Liver (tissue), 9 donors: Measurements from ENCODE around the gene KRTAP3-3. TPM values are rescaled to one million over a fixed set of nuclear protein-coding genes. Genes with fewer than 3 reads are reported as not detected.

Source experiments
- DNase-seq: peaks from one replicate; pipeline ENCODE4 v3.0.0-alpha.2; 2017; ENCODE audit warnings: low spot score
- H3K27ac ChIP-seq, 2 donors: one replicate each; pipeline ENCODE4 v1.7.0; 2013; ENCODE audit warnings: inconsistent platforms in 2 of 2, low read length in 2 of 2, control low read depth in 1 of 2, low read depth in 1 of 2, mild to moderate bottlenecking in 1 of 2
- H3K27me3 ChIP-seq, 4 donors: one replicate each; pipeline versions ENCODE4 v1.6.1 to v1.7.0; 2013; ENCODE audit warnings: low read length in 3 of 4, inconsistent platforms in 1 of 4, mild to moderate bottlenecking in 1 of 4, moderate library complexity in 1 of 4; ENCODE audit not compliant: control insufficient read depth in 4 of 4, insufficient read depth in 4 of 4
- H3K36me3 ChIP-seq, 4 donors: one replicate each; pipeline versions ENCODE4 v1.6.1 to v1.7.0; 2013; ENCODE audit warnings: low read length in 3 of 4, mild to moderate bottlenecking in 3 of 4, low read depth in 1 of 4, moderate library complexity in 1 of 4; ENCODE audit not compliant: control insufficient read depth in 4 of 4, insufficient read depth in 3 of 4
- H3K4me1 ChIP-seq, 4 donors: one replicate each; pipeline versions ENCODE4 v1.6.1 to v1.7.0; 2013; ENCODE audit warnings: low read length in 3 of 4, mild to moderate bottlenecking in 3 of 4, moderate library complexity in 1 of 4; ENCODE audit not compliant: control insufficient read depth in 4 of 4, insufficient read depth in 4 of 4
- H3K4me3 ChIP-seq, 3 donors: one replicate each; pipeline versions ENCODE4 v1.6.1 to v1.7.0; 2013; ENCODE audit warnings: low read length in 3 of 3, control low read depth in 1 of 3, low read depth in 1 of 3, mild to moderate bottlenecking in 1 of 3
- H3K9ac ChIP-seq, 2 donors: one replicate each; pipeline ENCODE4 v1.7.0; 2013; ENCODE audit warnings: low read length in 2 of 2, mild to moderate bottlenecking in 2 of 2, moderate library complexity in 2 of 2, control low read depth in 1 of 2, low read depth in 1 of 2
- H3K9me3 ChIP-seq, 4 donors: one replicate each; pipeline versions ENCODE4 v1.6.1 to v1.7.0; 2013; ENCODE audit warnings: low read length in 3 of 4; ENCODE audit not compliant: control insufficient read depth in 4 of 4
- EGR1 ChIP-seq, 2 donors: IDR thresholded peaks; 2 replicates each; pipeline ENCODE4 v1.6.1; 2016 to 2018; ENCODE audit warnings: antibody characterized with exemption in 2 of 2, low read depth in 2 of 2
- FOXA1 ChIP-seq: IDR thresholded peaks from 2 replicates; pipeline ENCODE4 v1.6.1; 2016; ENCODE audit warnings: antibody characterized with exemption
- FOXA2 ChIP-seq: IDR thresholded peaks from 2 replicates; pipeline ENCODE4 v1.6.1; 2016; ENCODE audit warnings: antibody characterized with exemption
- GABPA ChIP-seq, 2 donors: IDR thresholded peaks in 1 of 2; conservative IDR thresholded peaks in 1 of 2; 2 replicates each; pipeline ENCODE4 v1.6.1; 2016; ENCODE audit warnings: antibody characterized with exemption in 2 of 2, mild to moderate bottlenecking in 1 of 2, moderate library complexity in 1 of 2
- HNF4A ChIP-seq, 2 donors: conservative IDR thresholded peaks; 2 replicates each; pipeline ENCODE4 v1.6.1; 2016; ENCODE audit warnings: antibody characterized with exemption in 2 of 2, mild to moderate bottlenecking in 2 of 2
- HNF4G ChIP-seq: IDR thresholded peaks from 2 replicates; pipeline ENCODE4 v1.6.1; 2016; ENCODE audit warnings: antibody characterized with exemption
- NR2F2 ChIP-seq: IDR thresholded peaks from 2 replicates; pipeline ENCODE4 v1.6.1; 2016; ENCODE audit warnings: antibody characterized with exemption
- RAD21 ChIP-seq, 2 donors: IDR thresholded peaks; 2 replicates each; pipeline ENCODE4 v1.6.1; 2016; ENCODE audit warnings: antibody characterized with exemption in 2 of 2, mild to moderate bottlenecking in 2 of 2
- RXRA ChIP-seq, 2 donors: IDR thresholded peaks; 2 replicates each; pipeline ENCODE4 v1.6.1; 2017 to 2018; ENCODE audit warnings: antibody characterized with exemption in 2 of 2, mild to moderate bottlenecking in 1 of 2
- SP1 ChIP-seq: IDR thresholded peaks from 2 replicates; pipeline ENCODE4 v1.6.1; 2018; ENCODE audit warnings: antibody characterized with exemption, mild to moderate bottlenecking
- TAF1 ChIP-seq: conservative IDR thresholded peaks from 2 replicates; pipeline ENCODE4 v1.6.1; 2016; ENCODE audit warnings: antibody characterized with exemption, mild to moderate bottlenecking
- YY1 ChIP-seq: IDR thresholded peaks from 2 replicates; pipeline ENCODE4 v1.6.1; 2016; ENCODE audit warnings: antibody characterized with exemption, mild to moderate bottlenecking
- WGBS: extraction: QIAGEN DNeasy Blood & Tissue Kit; methylation state at CpG from one replicate; pipeline ENCODE4 v1.1.7; 2013; 5-methylcytosine and 5-hydroxymethylcytosine counted together
- polyA plus RNA-seq, 2 donors: library from polyadenylated mRNA; stranded (reverse) in 1 of 2; unstranded in 1 of 2; fragments of 200-250 nt in 1 of 2; fragments of >200 nt in 1 of 2; fragmentation: Nextera tagmentation in 1 of 2; extraction: Ambion mirVana in 1 of 2; gene quantifications; one replicate each; pipeline versions ENCODE4 v1.2.1 to v1.2.3, GENCODE V29; 2013 to 2015
- total RNA-seq, 2 donors: library from RNA; depleted of rRNA; stranded (reverse); fragments of >200 nt; gene quantifications; one replicate each; pipeline ENCODE4 v1.2.3, GENCODE V29; 2014
- TF ChIP-seq, protein P1 (sequence below): IDR thresholded peaks from 2 replicates; pipeline ENCODE4 v1.6.1; 2016; ENCODE audit warnings: antibody characterized with exemption
- TF ChIP-seq, protein P2 (sequence below): fragments of 150-350 bp; IDR thresholded peaks from 2 replicates; pipeline ENCODE4 v1.5.1; 2017; ENCODE audit warnings: improper control_type of control experiment, low read depth, low read length; ENCODE audit not compliant: missing input control
- TF ChIP-seq, protein P3 (sequence below): IDR thresholded peaks from 2 replicates; pipeline ENCODE4 v1.6.1; 2016; ENCODE audit warnings: antibody characterized with exemption
- donor health status: healthy.
- donor health status: healthy.
- donor health status: healthy.
- donor health status: healthy.
- donor health status: healthy.

The KRTAP3-3 gene
- total and polyA plus RNA-seq, 4 donors = not detected

DNA sequence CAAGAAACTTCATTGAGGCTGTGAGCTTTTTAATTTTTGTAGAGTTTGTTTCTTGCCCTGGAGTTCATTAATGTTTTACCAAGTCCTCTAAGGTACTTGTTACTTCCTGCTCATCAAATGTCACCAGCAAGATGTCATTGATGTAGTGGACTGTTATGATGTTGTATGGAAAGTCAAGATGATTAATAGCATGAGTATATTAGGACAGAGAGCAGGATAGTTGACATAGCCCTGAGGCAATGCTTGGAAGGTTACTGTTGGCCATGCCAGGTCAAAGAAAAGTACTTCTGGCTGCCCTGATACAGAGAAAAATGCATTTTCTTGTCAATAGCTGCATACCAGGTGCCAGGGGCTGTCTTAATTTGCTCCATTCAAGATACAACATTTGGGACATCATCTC lies 26.4 kb upstream of the KRTAP3-3 start (continued):
- TF ChIP-seq, protein P1, sequence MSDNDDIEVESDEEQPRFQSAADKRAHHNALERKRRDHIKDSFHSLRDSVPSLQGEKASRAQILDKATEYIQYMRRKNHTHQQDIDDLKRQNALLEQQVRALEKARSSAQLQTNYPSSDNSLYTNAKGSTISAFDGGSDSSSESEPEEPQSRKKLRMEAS = no peak
- TF ChIP-seq EGR1 (IDR thresholded peaks at IDR 0.05; ENCODE audit: low read depth in 2 of 2) (no peak), YY1 (no peak), SP1 (no peak), HNF4A (conservative IDR thresholded peaks at IDR 0.05) (no peak)
- TF ChIP-seq, protein P2, sequence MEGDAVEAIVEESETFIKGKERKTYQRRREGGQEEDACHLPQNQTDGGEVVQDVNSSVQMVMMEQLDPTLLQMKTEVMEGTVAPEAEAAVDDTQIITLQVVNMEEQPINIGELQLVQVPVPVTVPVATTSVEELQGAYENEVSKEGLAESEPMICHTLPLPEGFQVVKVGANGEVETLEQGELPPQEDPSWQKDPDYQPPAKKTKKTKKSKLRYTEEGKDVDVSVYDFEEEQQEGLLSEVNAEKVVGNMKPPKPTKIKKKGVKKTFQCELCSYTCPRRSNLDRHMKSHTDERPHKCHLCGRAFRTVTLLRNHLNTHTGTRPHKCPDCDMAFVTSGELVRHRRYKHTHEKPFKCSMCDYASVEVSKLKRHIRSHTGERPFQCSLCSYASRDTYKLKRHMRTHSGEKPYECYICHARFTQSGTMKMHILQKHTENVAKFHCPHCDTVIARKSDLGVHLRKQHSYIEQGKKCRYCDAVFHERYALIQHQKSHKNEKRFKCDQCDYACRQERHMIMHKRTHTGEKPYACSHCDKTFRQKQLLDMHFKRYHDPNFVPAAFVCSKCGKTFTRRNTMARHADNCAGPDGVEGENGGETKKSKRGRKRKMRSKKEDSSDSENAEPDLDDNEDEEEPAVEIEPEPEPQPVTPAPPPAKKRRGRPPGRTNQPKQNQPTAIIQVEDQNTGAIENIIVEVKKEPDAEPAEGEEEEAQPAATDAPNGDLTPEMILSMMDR = no peak

DNA sequence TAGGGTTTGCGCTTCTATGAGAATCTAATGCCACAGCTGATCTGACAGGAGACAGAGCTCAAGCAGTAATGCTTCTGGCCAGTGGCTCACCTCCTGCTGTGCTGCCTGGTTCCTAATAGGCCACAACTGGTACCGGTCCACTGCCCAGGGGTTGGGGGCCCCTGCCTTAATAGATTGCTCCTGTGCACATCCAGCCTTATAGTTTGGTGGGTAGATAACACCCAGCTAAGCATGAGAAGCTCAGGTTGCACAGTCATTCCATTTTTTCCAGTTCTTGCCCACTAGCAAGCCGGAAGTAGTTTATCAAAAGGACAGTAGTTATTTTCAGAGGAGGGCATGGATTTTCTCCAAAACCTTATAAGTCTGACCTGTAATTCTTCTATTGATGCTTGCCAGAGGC lies 25.5 kb upstream of the KRTAP3-3 start:
- 95% methylated on average over 3 of the region's 3 CpGs for WGBS
- peaks cover 0 to 11% (median 2%) of the 10 kb centered on the region in 4 donors for H3K9me3 ChIP-seq
- no peak overlapping the region for H3K4me3 ChIP-seq
- DNase-seq = no peak
- no peak overlapping the region for H3K9ac ChIP-seq
- H3K4me1 ChIP-seq = no peaks in the 10 kb centered on the region
- no peak overlapping the region for H3K27ac ChIP-seq
- peaks cover 0 to 4% (median 0%) of the 10 kb centered on the region in 4 donors for H3K27me3 ChIP-seq
- TF ChIP-seq TAF1 (no peak), HNF4A (conservative IDR thresholded peaks at IDR 0.05) (no peak), HNF4G (no peak), EGR1 (IDR thresholded peaks at IDR 0.05; ENCODE audit: low read depth in 2 of 2) (no peak), RXRA (IDR thresholded peaks at IDR 0.05) (no peak), FOXA1 (no peak)
- no peaks in the 10 kb centered on the region for H3K36me3 ChIP-seq

DNA sequence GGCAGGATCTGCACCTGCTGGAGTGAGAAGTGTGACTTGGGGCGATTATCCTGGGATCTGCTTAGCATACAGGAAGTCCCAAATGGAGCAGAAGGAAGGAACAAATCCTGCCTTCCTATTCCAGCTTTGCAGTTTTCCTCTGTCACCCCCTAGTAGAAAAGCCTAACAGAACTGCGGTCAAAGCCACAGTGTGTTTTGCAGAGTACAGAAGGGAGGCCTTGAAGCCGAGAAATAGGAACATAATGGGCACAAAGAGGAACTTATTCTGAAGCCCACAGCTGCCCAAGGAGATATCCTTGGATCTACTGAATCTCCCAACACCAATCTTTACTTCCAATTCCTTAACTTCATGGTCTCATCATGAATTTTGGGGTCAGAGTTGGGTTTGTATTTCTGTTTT lies 24.6 kb upstream of the KRTAP3-3 start:
- DNase-seq = no peak
- Histone ChIP-seq H3K27me3 (peaks cover 0 to 4% (median 0%) of the 10 kb centered on the region in 4 donors), H3K27ac (no peak overlapping the region), H3K4me1 (no peaks in the 10 kb centered on the region), H3K4me3 (no peak overlapping the region), H3K9me3 (peaks cover 0 to 9% (median 2%) of the 10 kb centered on the region in 4 donors), H3K9ac (no peak overlapping the region), H3K36me3 (no peaks in the 10 kb centered on the region)
- WGBS = 82% methylated on average over 3 of the region's 3 CpGs
- TF ChIP-seq FOXA2 = no peak
- no peak for TF ChIP-seq SP1
- no peak for TF ChIP-seq TAF1

DNA sequence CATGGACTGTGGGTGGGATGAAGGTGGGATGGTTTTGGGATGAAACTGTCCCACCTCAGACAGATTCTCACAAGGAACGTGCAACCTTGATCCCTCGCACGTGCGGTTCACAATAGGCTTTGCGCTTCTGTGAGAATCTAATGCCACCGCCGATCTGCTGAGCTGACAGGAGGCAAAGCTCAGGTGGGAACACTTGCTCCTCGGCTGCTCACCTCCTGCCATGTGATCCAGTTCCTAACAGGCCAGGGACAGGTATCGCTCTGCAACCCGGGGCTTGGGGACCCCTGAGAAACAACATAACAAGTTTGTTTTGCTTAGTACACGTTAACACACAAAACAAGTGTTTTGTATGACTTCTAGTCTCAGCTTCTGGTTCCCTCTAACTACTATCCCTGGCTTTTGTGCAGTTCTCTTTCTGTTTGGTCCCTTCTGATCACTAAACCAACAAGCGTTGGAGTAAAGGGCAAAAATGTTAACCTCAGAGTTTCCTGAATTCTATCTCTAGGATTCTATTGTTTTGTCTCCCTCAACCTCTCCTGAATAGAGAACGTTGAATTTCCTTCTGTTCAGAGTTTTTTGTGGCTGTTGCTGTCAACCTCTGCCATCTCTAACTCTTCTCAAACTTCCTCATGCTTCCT lies 22.7 kb upstream of the KRTAP3-3 start:
- TF ChIP-seq FOXA2 (no peak), GABPA (IDR thresholded peaks at IDR 0.05 in 1 of 2, conservative IDR thresholded peaks at IDR 0.05 in 1 of 2) (no peak), TAF1 (no peak), NR2F2 (no peak), RXRA (IDR thresholded peaks at IDR 0.05) (no peak), RAD21 (IDR thresholded peaks at IDR 0.05) (no peak)
- TF ChIP-seq, protein P2 = no peak
- TF ChIP-seq, protein P1 = no peak
- TF ChIP-seq, protein P3, sequence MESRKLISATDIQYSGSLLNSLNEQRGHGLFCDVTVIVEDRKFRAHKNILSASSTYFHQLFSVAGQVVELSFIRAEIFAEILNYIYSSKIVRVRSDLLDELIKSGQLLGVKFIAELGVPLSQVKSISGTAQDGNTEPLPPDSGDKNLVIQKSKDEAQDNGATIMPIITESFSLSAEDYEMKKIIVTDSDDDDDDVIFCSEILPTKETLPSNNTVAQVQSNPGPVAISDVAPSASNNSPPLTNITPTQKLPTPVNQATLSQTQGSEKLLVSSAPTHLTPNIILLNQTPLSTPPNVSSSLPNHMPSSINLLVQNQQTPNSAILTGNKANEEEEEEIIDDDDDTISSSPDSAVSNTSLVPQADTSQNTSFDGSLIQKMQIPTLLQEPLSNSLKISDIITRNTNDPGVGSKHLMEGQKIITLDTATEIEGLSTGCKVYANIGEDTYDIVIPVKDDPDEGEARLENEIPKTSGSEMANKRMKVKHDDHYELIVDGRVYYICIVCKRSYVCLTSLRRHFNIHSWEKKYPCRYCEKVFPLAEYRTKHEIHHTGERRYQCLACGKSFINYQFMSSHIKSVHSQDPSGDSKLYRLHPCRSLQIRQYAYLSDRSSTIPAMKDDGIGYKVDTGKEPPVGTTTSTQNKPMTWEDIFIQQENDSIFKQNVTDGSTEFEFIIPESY = no peak
- no peaks in the 10 kb centered on the region for H3K36me3 ChIP-seq
- 66% methylated on average over 13 of the region's 13 CpGs for WGBS
- H3K9ac ChIP-seq = no peak overlapping the region
- no peak overlapping the region for H3K27ac ChIP-seq
- H3K4me3 ChIP-seq = no peak overlapping the region
- no peaks in the 10 kb centered on the region for H3K4me1 ChIP-seq
- peaks cover 0 to 4% (median 0%) of the 10 kb centered on the region in 4 donors for H3K27me3 ChIP-seq
- DNase-seq = no peak
- peaks cover 0 to 7% (median 2%) of the 10 kb centered on the region in 4 donors for H3K9me3 ChIP-seq
